Measurements from ENCODE around the gene TCERG1L. TPM values are rescaled to one million over a fixed set of nuclear protein-coding genes. Genes with fewer than 3 reads are reported as not detected.

The TCERG1L gene
- total RNA-seq, 4 donors from 2014 or later: not detected

DNA sequence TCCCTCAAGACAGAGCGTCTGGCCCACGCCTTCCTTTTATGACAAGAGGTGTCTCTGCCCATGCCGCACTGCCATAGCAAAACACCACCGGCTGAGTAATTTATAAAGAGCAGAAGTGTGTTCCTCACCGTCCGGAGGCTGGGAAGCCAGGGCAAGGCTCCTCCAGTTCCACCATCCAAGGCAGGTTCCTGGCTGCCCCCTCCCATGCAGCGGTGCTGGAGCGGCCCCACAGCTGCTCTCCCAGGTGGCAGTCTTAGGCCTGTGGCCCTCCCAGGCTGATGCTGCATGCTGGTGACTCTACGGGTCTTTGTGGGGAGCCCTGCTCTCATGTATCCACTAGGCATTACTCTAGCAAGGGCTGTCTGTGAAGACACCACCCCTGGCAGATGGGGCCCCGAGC lies 113.1 kb downstream of the TCERG1L start:
- no peaks in the 10 kb centered on the region for H3K27me3 ChIP-seq
- no peak for TF ChIP-seq POLR2A (IDR thresholded peaks at IDR 0.05)
- TF ChIP-seq, protein P1, sequence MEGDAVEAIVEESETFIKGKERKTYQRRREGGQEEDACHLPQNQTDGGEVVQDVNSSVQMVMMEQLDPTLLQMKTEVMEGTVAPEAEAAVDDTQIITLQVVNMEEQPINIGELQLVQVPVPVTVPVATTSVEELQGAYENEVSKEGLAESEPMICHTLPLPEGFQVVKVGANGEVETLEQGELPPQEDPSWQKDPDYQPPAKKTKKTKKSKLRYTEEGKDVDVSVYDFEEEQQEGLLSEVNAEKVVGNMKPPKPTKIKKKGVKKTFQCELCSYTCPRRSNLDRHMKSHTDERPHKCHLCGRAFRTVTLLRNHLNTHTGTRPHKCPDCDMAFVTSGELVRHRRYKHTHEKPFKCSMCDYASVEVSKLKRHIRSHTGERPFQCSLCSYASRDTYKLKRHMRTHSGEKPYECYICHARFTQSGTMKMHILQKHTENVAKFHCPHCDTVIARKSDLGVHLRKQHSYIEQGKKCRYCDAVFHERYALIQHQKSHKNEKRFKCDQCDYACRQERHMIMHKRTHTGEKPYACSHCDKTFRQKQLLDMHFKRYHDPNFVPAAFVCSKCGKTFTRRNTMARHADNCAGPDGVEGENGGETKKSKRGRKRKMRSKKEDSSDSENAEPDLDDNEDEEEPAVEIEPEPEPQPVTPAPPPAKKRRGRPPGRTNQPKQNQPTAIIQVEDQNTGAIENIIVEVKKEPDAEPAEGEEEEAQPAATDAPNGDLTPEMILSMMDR (IDR thresholded peaks at IDR 0.05): no peak
- H3K9me3 ChIP-seq: no peaks in the 10 kb centered on the region
- peak in 1 of 3 donors; percentile 37 for DNase-seq
- no peaks in the 10 kb centered on the region for H3K4me1 ChIP-seq
- H3K36me3 ChIP-seq: no peaks in the 10 kb centered on the region
- no peak overlapping the region for H3K4me3 ChIP-seq
- no peak overlapping the region for H3K27ac ChIP-seq

DNA sequence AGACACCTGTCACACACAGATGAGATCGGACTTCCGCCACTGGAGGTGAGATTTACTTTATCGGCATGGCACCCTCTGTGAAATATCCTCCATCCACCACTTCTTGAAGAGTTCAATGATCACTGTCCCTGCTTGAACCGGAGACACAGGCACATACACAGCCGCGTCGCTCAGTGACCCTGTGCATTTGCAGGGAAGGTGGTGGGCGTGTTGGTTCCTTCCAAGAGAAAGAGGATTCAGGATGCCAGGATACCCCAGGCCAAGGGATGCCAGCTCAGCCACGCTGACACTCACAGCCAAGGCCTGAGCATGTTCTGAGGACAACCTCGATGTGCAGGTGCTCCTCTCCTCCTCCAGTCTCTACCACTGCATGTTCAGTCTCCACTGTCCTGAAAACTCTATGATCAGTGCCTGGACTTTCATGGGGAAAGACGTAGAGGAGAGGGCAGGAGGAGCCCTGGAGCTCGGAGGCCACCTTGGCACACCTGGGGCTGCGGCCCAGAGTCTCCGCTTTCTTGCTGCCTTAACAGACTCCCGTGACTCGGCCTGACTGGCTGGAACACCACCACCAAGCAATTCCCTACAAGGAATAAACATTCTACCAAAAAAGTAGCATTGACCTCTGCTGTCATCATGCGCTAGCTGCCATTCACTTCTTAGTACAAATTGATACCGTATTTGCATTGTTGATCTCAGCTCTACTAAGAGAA lies 115.2 kb downstream of the TCERG1L start:
- Histone ChIP-seq H3K27ac (no peak overlapping the region), H3K4me1 (no peaks in the 10 kb centered on the region), H3K36me3 (no peaks in the 10 kb centered on the region), H3K4me3 (no peak overlapping the region), H3K27me3 (no peaks in the 10 kb centered on the region), H3K9me3 (no peaks in the 10 kb centered on the region)
- peak in 1 of 3 donors; percentile 23 for DNase-seq
- TF ChIP-seq, protein P1 (IDR thresholded peaks at IDR 0.05): no peak
- TF ChIP-seq POLR2A (IDR thresholded peaks at IDR 0.05): no peak

DNA sequence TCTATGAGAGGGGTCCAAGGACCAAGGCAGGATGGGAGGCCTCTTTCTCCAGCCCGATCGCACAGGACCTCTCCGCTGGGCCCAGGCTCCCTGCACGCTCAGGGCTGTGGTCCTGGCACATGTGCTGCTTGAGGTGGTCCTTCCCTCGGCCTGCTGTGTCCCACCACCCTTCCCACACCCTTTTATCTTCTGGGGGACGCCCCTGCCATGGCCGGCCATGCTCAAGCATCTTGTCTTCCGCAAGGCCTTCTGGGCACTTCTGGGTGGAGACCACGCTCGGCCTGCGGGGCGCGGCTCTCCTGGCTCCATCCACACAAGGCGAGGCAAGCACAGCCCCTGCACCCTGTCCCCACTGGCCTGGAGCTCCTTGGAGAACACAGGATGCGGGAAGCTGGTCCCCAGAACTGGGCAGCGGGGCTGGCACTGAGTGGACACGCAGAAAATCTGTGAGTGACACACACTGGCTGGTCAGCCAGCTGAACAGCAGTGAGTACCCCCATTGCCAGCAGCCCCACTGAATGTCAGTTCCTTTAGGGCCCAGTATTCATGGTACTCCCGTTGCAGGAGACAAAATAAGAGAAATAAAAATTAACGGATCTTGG lies 115.9 kb downstream of the TCERG1L start:
- Histone ChIP-seq H3K27ac (no peak overlapping the region), H3K4me1 (no peaks in the 10 kb centered on the region), H3K36me3 (no peaks in the 10 kb centered on the region), H3K4me3 (no peak overlapping the region), H3K27me3 (no peaks in the 10 kb centered on the region), H3K9me3 (no peaks in the 10 kb centered on the region)
- DNase-seq: peak in 1 of 3 donors; percentile 34
- TF ChIP-seq POLR2A (IDR thresholded peaks at IDR 0.05): no peak
- TF ChIP-seq, protein P1 (IDR thresholded peaks at IDR 0.05): no peak

DNA sequence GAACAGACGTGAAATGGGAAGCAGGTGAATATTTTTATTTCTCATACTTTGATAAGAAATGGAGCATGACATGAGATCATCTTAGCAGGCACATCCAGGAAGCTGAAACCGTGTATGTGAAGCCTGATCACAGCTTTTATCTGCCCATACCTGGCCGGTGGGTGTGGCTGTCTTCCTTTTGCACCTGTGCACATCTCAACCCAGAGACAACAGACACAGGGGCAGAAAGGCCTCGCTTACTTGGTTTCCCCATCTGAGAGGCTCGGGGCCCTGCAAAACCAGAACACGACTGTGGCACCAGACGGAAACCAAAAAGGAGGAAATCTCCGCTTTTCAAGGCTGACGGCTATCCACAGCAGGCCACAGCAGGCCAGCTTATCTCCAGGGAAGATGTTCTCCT lies 116.4 kb downstream of the TCERG1L start:
- Histone ChIP-seq H3K9me3 (no peaks in the 10 kb centered on the region), H3K27ac (no peak overlapping the region), H3K36me3 (no peaks in the 10 kb centered on the region), H3K27me3 (no peaks in the 10 kb centered on the region), H3K4me3 (no peak overlapping the region), H3K4me1 (no peaks in the 10 kb centered on the region)
- peak in 1 of 3 donors; percentile 14 for DNase-seq
- TF ChIP-seq POLR2A (IDR thresholded peaks at IDR 0.05): no peak
- TF ChIP-seq, protein P1 (IDR thresholded peaks at IDR 0.05): no peak

DNA sequence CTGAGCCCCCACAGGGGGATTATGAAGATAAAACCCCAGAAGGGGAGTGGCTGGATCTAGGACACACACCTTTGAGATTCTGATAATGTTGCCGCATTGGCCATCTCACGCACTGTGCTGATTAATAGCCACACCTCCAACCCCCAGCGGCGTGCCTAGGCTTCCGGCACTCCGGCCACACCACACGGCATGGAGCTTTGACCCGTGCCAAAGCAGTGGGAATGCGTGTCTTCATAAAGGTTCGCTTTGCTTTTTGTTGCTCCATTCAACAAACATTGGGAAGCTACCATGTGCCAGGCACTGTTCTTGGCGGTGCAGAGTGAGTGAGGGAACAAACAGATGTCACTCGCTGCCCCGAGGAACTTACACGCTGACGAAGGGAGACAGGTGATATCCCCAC lies 117.6 kb downstream of the TCERG1L start:
- no peaks in the 10 kb centered on the region for H3K9me3 ChIP-seq
- H3K4me3 ChIP-seq: no peak overlapping the region
- no peak overlapping the region for H3K27ac ChIP-seq
- H3K27me3 ChIP-seq: no peaks in the 10 kb centered on the region
- H3K36me3 ChIP-seq: no peaks in the 10 kb centered on the region
- no peak for TF ChIP-seq POLR2A (IDR thresholded peaks at IDR 0.05)
- TF ChIP-seq, protein P1 (IDR thresholded peaks at IDR 0.05): no peak
- no peaks in the 10 kb centered on the region for H3K4me1 ChIP-seq
- peak in 1 of 3 donors; percentile 17 for DNase-seq

Data from Peyer's patch (tissue), 4 donors.